ENCODE results near the gene SLIT3.

DNA sequence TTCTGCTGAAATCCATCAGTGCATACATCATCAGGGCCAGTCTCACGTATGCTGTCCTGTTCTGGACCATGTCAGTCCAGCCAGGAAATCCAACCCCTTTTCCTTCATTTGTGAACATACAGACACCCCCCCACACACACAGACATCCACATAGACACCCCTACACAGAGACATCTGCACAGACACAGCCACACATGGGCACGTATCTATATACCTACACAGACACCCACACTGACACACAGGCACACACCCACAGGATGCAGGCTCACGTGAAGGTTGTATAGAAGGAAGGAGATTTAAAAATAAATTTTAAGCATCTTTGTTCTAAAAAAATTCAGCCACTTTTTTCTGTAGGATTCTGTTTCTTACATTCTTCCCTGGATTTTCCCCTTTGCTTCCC, 325.6 kb downstream of the SLIT3 start:
- TF ChIP-seq, protein P1, sequence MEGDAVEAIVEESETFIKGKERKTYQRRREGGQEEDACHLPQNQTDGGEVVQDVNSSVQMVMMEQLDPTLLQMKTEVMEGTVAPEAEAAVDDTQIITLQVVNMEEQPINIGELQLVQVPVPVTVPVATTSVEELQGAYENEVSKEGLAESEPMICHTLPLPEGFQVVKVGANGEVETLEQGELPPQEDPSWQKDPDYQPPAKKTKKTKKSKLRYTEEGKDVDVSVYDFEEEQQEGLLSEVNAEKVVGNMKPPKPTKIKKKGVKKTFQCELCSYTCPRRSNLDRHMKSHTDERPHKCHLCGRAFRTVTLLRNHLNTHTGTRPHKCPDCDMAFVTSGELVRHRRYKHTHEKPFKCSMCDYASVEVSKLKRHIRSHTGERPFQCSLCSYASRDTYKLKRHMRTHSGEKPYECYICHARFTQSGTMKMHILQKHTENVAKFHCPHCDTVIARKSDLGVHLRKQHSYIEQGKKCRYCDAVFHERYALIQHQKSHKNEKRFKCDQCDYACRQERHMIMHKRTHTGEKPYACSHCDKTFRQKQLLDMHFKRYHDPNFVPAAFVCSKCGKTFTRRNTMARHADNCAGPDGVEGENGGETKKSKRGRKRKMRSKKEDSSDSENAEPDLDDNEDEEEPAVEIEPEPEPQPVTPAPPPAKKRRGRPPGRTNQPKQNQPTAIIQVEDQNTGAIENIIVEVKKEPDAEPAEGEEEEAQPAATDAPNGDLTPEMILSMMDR (IDR thresholded peaks at IDR 0.05; ENCODE audit: borderline replicate concordance, extremely low read depth, low read length, poor library complexity, severe bottlenecking) = no peak
- no peak for TF ChIP-seq EZH2 (IDR thresholded peaks at IDR 0.05; ENCODE audit: borderline replicate concordance, low read depth, low read length, severe bottlenecking)

Data from DND-41 (cell line).